Vagina (tissue), 2 donors: ENCODE results near the gene HMX3.

Experiments used
- POLR2A ChIP-seq, 2 donors: fragments of 450-650 bp; IDR thresholded peaks; one replicate each; pipeline ENCODE4 v1.6.1; 2017; ENCODE audit warnings: antibody characterized with exemption in 2 of 2, mild to moderate bottlenecking in 2 of 2, moderate library complexity in 2 of 2
- POLR2AphosphoS5 ChIP-seq, 2 donors: sonication (generic); formaldehyde crosslinking; IDR thresholded peaks; one replicate each; pipeline ENCODE4 v1.9.0; 2017; ENCODE audit warnings: antibody characterized with exemption in 2 of 2, mild to moderate bottlenecking in 2 of 2, low read depth in 1 of 2; ENCODE audit not compliant: insufficient read depth in 1 of 2
- TF ChIP-seq, protein P1 (sequence below), 3 experiments: fragments of 450-650 bp in 2 of 3; fragments of 200-600 bp in 1 of 3; sonication (generic) in 1 of 3; IDR thresholded peaks; one replicate each; pipeline ENCODE4 v1.5.1; 2017 to 2019; ENCODE audit warnings: antibody characterized with exemption in 3 of 3, mild to moderate bottlenecking in 2 of 3, moderate library complexity in 2 of 3

DNA sequence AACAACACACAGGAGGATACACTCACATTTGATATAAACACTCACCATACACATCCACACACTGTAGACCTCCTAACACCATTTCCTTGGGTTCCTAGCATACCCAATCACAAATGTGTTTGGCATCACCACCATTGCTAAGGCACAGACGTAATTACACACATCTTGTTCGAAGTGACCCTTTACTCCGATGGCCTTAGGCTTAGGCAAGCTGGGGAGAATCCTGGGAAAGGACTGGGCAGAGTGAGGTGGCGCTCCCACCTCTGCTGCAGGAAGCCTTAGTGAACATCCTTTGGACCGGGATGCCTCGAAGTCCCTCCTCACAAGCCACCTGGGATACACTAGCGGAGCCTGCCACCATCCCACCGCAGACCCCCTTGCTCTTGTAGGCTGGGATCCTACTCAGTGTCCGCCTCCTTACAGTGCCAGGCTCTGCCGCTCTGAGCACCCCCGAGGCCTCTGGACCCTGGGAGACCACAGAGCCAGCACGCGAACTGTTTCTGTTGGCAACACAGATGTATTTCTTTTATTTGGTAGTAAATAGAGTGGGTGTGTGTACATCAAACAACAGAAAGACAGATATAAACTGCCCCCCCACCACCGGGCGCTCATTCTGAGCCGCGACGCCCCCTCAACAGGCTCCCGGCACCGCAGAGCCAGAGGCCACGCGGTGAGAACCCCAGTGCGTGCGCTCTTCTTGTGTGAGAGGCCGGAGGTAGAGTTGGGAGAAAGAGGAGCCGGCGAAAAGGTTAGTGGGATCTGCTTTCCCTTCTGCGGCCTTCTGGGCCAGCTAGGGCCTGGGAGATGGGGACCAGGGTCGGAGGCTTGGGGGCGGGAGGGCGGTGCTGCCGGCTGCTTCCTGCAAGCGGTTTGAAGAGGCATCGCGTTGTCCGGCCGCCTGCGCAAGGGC, 6.3 kb downstream of the HMX3 start:
- TF ChIP-seq, protein P1, sequence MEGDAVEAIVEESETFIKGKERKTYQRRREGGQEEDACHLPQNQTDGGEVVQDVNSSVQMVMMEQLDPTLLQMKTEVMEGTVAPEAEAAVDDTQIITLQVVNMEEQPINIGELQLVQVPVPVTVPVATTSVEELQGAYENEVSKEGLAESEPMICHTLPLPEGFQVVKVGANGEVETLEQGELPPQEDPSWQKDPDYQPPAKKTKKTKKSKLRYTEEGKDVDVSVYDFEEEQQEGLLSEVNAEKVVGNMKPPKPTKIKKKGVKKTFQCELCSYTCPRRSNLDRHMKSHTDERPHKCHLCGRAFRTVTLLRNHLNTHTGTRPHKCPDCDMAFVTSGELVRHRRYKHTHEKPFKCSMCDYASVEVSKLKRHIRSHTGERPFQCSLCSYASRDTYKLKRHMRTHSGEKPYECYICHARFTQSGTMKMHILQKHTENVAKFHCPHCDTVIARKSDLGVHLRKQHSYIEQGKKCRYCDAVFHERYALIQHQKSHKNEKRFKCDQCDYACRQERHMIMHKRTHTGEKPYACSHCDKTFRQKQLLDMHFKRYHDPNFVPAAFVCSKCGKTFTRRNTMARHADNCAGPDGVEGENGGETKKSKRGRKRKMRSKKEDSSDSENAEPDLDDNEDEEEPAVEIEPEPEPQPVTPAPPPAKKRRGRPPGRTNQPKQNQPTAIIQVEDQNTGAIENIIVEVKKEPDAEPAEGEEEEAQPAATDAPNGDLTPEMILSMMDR (IDR thresholded peaks at IDR 0.05), result no peak
- TF ChIP-seq POLR2A (IDR thresholded peaks at IDR 0.05) (no peak), POLR2AphosphoS5 (IDR thresholded peaks at IDR 0.05; ENCODE audit: insufficient read depth in 1 of 2, low read depth in 1 of 2) (no peak)
